ENCODE measurements around the gene UBN1. TPM values are rescaled to one million over a fixed set of nuclear protein-coding genes. Genes with fewer than 3 reads are reported as not detected.

UBN1 gene
- total and polyA plus RNA-seq, 2 of the 13 experiments (the other 11 are each of a cell fraction or from before 2014, with no cell fraction given): 10.6 to 23.5 TPM

DNA sequence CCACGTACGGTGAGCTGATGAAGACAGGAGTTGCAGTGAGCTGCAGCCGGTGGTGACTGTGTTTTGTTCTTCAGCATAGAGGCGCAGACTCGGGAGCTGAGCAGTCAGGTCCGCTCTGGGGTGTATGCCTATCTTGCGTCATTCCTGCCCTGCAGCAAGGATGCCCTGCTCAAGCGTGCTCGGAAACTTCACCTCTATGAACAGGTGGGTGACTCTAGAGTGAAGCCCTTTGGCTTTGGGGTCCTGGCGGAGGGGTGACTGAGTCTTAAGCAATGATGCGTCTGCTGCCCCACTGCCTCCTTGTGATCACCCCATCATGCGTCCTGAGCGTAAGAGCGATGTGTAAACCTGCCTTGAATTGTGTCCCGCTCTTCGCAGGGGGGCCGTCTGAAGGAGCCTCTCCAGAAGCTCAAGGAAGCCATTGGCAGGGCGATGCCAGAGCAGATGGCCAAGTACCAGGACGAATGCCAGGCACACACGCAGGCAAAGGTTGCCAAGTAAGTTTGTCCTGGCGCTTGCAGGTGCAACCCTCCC is 22.9 kb downstream of the UBN1 start (continued):
- TF ChIP-seq, protein P1, sequence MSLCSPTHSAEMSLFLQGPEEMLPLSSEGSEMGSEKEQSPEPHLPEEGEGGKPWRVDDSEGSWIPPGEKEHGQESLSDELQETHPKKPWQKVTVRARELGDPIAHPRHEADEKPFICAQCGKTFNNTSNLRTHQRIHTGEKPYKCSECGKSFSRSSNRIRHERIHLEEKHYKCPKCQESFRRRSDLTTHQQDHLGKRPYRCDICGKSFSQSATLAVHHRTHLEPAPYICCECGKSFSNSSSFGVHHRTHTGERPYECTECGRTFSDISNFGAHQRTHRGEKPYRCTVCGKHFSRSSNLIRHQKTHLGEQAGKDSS (CRISPR knock-in tag; IDR thresholded peaks at IDR 0.05; ENCODE audit: borderline replicate concordance, low read depth): no peak
- TF ChIP-seq ZBTB39 (CRISPR knock-in tag; IDR thresholded peaks at IDR 0.05) (no peak), CHD4 (IDR thresholded peaks at IDR 0.05; ENCODE audit: borderline replicate concordance, low read length) (no peak), KLF12 (CRISPR knock-in tag; IDR thresholded peaks at IDR 0.05; ENCODE audit: borderline replicate concordance) (no peak), ZNF367 (CRISPR knock-in tag; IDR thresholded peaks at IDR 0.05; ENCODE audit: borderline replicate concordance) (no peak), MEIS2 (CRISPR knock-in tag; IDR thresholded peaks at IDR 0.05) (no peak), ZNF589 (CRISPR knock-in tag; conservative IDR thresholded peaks at IDR 0.05) (no peak), PHF8 (CRISPR knock-in tag; IDR thresholded peaks at IDR 0.05) (no peak), ELF1 (CRISPR knock-in tag; IDR thresholded peaks at IDR 0.05) (no peak), THAP9 (CRISPR knock-in tag; IDR thresholded peaks at IDR 0.05; ENCODE audit: borderline replicate concordance) (no peak)
- TF ChIP-seq, protein P2, sequence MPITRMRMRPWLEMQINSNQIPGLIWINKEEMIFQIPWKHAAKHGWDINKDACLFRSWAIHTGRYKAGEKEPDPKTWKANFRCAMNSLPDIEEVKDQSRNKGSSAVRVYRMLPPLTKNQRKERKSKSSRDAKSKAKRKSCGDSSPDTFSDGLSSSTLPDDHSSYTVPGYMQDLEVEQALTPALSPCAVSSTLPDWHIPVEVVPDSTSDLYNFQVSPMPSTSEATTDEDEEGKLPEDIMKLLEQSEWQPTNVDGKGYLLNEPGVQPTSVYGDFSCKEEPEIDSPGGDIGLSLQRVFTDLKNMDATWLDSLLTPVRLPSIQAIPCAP (CRISPR knock-in tag; IDR thresholded peaks at IDR 0.05; ENCODE audit: low read depth): no peak
- TF ChIP-seq, protein P3, sequence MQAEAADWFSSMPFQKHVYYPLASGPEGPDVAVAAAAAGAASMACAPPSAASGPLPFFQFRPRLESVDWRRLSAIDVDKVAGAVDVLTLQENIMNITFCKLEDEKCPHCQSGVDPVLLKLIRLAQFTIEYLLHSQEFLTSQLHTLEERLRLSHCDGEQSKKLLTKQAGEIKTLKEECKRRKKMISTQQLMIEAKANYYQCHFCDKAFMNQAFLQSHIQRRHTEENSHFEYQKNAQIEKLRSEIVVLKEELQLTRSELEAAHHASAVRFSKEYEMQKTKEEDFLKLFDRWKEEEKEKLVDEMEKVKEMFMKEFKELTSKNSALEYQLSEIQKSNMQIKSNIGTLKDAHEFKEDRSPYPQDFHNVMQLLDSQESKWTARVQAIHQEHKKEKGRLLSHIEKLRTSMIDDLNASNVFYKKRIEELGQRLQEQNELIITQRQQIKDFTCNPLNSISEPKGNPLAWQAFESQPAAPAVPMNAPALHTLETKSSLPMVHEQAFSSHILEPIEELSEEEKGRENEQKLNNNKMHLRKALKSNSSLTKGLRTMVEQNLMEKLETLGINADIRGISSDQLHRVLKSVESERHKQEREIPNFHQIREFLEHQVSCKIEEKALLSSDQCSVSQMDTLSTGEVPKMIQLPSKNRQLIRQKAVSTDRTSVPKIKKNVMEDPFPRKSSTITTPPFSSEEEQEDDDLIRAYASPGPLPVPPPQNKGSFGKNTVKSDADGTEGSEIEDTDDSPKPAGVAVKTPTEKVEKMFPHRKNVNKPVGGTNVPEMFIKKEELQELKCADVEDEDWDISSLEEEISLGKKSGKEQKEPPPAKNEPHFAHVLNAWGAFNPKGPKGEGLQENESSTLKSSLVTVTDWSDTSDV (CRISPR knock-in tag; IDR thresholded peaks at IDR 0.05): no peak

All from HepG2 (cell line).